8988T (cell line): ENCODE measurements around the gene GGTA1.
"Not testable (repeated sequence)": the region's sequence is repeated elsewhere in the genome, so short reads cannot be mapped to it uniquely, and the experiment has no call there.

ENCODE experiments used
- DNase-seq: peaks from one replicate; pipeline ENCODE4 v3.0.0; 2011

Gene GGTA1

GRCh38 chr9:121455527-121456239 is 44.0 kb downstream of the GGTA1 start:
- no peak for DNase-seq

GRCh38 chr9:121454972-121455371 is 44.7 kb downstream of the GGTA1 start:
- no peak for DNase-seq

- no peak for DNase-seq
Observed at GRCh38 chr9:121453232-121453892, 46.3 kb downstream of the GGTA1 start.

- no peak for DNase-seq
Observed at GRCh38 chr9:121452085-121452484, 47.6 kb downstream of the GGTA1 start.

GRCh38 chr9:121451586-121451985 is 48.1 kb downstream of the GGTA1 start:
- DNase-seq, result no peak

- DNase-seq, result no peak
Observed at GRCh38 chr9:121450241-121450640, 49.4 kb downstream of the GGTA1 start.

GRCh38 chr9:121449786-121450185 is 49.9 kb downstream of the GGTA1 start:
- no peak for DNase-seq

- DNase-seq, result no peak
Observed at GRCh38 chr9:121447321-121447834, 52.3 kb downstream of the GGTA1 start.

GRCh38 chr9:121445986-121446385 is 53.7 kb downstream of the GGTA1 start:
- no peak for DNase-seq

GRCh38 chr9:121443981-121444380 is 55.7 kb downstream of the GGTA1 start:
- no peak for DNase-seq

GRCh38 chr9:121441165-121441564 is 58.5 kb downstream of the GGTA1 start:
- no peak for DNase-seq

- DNase-seq, result peak; percentile 33
Observed at GRCh38 chr9:121439711-121440664, 59.7 kb downstream of the GGTA1 start.

GRCh38 chr9:121439016-121439415 is 60.6 kb downstream of the GGTA1 start:
- DNase-seq, result no peak

GRCh38 chr9:121437891-121438290 is 61.8 kb downstream of the GGTA1 start:
- no peak for DNase-seq

- DNase-seq, result not testable (repeated sequence)
Observed at GRCh38 chr9:121437046-121437445, 62.6 kb downstream of the GGTA1 start.

GRCh38 chr9:121434969-121435368 is 64.7 kb downstream of the GGTA1 start:
- DNase-seq, result no peak

GRCh38 chr9:121427899-121428298 is 71.7 kb downstream of the GGTA1 start:
- DNase-seq, result no peak

- no peak for DNase-seq
Observed at GRCh38 chr9:121424024-121424432, 75.6 kb downstream of the GGTA1 start.

GRCh38 chr9:121411993-121412392 is 87.7 kb downstream of the GGTA1 start:
- no peak for DNase-seq

- DNase-seq, result no peak
Observed at GRCh38 chr9:121405899-121406298, 93.7 kb downstream of the GGTA1 start.
